Stimulated activated naive CD4-positive, alpha-beta T cell treated with Interleukin-2 at 50 U/mL for 16 hours (primary cell): ENCODE data around the gene WDFY2.
"Not testable (repeated sequence)": the region's sequence is repeated elsewhere in the genome, so short reads cannot be mapped to it uniquely, and the experiment has no call there.

Experiments
- DNase-seq: peaks from one replicate; lab custom pipeline; 2025; lab: John Stamatoyannopoulos, UW

Gene WDFY2

DNA sequence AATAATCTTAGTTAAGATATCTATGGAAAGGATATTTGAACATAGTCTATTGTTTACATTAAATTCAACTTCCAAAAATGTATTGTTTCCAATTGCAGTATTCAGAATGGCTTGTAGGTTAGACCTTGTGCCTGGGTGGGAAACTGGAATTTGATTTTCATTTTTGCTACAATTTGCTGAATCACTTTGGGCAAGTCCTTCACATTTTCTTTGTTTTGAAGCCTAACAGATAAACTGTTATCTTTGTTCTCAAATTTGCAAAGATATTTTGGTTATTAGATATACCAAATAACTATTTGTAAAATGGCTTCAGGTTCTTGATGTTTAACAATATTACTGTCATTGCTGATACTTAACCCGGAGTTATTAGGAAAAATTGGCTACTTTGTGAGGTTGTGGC, 82.6 kb downstream of the WDFY2 start:
- DNase-seq, result no peak

DNA sequence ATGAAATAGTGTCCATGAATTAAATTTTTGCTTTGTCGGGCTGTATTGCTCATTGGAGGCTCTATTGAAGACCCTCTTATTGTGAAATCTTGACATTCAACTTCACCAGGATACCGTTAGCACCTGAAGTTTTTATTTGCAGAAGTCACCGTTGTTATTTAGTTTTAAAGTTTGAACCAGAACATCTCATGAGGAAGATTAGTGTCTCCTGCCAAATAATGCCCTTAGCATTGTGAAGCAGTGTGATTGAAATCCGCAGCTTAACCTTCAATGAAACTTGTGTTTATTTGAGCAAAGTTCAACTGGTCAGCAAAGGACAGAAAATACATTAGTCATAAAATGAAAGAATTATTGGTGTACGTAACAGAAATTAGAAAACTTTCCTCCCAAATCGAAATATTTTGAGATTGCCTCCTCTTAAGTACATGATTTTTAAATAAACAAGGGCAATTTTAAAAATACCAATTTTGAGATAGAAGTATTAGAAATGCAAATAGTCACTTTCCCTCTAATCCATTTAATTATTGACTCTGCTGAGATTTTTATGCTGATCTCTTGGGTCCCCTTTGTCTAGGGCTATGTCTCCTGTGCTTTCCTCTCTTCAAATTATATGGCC, 84.4 kb downstream of the WDFY2 start:
- DNase-seq, result no peak

DNA sequence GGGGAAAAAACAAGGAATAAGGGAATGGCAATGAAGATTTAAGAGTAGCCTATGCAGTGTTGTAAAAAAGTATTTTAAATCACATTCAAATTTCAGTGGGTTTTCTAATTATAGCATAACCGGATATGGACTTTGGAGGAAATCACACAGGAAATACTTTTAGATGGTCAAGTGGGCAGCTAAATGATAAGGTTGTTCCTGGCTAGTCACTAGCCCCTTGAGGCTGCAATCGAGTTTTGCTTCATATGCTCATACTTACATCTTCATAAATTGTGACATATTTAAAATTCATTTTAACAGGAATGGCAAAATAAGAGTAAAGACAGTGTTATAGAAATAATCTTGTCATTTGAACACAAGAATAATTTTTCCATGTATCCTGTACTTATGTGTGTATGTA, 88.9 kb downstream of the WDFY2 start:
- DNase-seq, result no peak

DNA sequence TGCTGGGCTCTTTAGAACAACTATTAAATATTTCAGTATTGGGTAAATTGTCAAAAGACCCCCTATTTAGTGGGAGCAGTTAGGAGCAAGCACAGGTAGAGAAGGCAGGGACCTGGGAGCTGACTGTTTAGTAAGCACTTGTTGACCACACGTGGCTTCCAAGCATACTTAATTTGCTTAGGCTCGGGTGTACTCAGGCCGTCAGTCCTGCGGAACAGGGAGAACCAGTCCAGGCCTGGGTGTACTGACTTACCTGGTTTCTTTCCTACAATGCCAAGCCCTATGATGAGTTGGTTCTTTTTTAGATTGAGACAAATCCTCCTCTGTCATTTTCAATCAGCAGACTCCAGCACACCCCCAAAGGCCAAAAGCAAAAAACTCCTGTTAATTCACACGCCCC, 90.0 kb downstream of the WDFY2 start:
- no peak for DNase-seq

DNA sequence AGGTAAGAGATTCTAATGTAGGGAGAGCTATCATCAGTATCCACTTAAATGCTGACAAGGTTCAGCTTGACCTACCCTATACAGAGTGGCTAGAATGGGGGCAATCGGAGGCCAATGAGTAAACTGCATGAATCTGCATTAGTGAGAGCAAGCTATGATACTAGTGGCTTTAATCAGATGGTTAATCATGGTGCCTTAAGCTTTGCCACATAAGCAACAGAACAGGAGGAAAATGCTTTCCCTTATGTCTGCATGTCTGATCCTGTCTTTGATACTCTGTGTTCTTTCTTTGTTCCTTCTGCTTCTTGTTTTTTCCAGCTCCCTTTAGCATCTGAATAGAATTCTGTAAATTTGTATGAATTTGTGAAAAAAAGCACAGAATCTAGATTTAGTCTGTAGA, 91.1 kb downstream of the WDFY2 start:
- DNase-seq, result no peak

DNA sequence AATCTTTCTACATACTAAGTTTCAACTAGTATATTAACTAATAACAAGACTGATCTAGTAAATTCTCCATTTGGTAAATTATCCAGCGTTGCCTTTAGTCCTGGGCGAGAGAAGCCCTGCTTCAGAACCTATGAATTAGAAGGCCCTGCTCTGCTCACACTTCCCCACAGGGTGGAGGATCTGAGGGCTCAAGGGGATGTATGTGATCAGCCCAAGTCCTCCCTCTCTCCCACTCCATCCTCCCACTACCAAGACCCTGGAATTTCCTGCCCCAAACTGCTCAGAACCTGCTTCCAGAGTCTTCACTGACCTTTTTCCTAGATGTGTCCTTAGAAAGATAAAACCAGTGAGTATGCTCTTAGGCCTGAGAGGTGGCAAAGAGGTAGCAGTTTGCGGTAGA, 91.6 kb downstream of the WDFY2 start:
- DNase-seq, result no peak

DNA sequence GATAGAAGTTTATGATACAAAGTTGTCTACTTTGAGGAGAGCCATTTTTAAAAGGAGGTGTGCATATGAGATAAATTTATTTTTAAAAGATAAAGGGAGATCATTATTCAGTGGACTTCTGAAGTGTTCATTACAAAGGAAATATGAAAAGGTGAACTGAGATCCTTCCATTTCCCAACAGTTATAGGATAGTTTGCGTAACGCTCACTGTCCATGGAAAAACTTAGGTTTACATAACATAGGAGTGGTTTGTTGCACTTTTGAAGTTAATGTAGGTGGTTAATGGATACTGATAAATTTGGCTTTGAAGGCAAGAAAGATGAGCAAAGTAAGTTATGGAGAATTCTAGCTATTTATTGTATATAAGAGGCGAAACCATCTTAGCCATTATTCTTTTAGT, 92.5 kb downstream of the WDFY2 start:
- no peak for DNase-seq

DNA sequence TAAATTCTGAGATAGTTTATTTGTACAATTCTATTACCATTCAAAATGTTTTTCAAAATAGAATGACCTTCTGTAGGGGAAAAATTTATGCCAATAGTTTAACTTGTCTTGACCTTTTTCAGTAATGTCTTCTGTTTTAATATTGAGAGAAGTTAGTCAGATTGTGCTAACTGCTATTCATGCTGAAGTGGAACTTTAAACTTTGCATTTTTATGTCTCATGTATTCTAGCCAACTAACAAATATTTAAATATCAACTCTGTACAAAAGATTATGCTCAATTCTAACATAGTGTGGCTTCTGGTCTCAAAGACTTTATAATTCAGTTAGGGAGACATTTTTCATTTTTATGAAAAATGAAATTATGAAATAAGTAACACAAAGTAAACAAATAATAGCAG, 94.2 kb downstream of the WDFY2 start:
- no peak for DNase-seq

DNA sequence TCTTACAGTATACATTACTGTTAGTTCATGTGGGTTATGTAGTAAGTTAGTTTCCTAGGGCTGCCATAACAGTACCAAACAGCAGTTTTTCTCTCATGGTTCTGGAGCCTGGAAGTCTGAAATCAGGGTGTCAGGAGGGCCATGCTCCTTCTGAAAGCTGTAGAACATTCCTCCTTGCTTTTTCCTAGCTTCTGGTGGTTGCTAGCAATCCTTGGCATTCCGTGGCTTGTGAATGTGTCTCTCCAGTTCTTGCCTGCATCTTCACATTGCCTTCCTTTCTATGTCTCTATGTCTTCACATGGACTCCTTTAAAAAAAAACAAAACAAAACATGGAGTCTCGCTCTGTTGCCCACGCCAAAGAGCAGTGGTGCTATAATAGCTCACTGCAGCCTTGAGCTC, 95.4 kb downstream of the WDFY2 start:
- DNase-seq, result no peak

DNA sequence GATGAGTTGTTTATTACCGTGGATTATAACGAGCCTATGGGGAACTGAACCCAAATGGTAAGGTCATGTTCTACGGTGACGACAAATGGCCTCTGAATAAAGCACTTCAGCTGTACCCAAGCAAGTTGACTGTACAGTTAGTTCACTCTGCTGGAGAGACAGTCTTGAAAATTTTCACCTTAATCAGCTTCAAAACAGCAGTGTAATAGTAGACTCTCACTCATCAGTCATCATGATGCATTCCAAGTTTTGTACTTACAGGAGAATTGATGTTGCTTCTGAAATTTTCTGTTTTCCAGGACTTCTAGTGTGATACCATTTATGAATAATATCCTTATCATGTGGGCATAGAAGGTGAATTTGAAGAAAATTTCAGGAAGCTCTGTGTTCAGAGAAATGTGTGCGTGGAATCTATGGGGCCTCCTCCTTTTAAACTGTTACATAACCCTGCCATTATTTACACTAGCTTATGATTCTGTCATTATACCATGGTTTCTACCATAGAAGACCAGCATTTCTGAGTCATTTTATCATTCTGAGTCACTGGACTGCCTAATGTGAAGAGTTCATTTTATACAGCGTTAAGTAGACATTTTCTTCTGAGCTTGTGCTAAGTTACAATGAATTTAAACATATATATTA, 96.9 kb downstream of the WDFY2 start:
- no peak for DNase-seq

DNA sequence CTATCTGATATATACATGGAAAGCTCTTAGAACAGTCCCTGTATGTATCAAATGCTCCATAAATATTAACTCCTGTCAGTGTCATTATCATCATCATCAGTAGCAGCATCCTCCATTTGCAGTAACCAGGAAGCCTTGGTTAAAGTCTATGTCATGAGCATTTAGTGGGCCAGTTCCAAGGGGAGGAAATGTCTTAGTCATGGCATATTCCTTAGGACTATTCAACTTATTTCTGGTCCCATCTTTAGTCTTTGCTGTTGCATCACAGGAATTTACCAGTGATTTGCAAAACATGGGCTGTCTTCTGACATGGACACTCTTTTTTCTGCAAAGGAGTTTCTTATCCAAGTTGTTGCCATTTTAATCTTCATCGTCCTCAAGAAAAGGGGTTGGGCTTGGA, 98.4 kb downstream of the WDFY2 start:
- no peak for DNase-seq

DNA sequence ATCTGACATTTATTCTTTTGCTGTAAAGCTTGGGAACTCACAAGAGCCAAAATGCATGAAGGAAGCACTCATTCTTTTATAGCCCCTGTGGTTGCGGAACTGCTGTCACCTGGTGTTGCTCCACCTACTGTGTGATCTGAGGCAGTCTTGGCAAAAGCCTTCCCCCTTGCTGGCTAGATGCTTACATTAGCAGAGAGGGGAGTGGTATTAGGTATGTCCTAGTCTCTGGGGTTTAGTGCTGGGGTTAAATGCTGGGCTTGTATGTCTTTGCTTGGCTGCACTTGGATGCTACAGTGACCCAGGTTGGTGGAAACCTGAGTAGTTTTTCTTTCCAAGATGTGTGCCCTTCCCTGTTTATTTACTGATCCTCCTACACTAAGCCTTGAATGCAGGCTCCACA, 99.3 kb downstream of the WDFY2 start:
- no peak for DNase-seq

DNA sequence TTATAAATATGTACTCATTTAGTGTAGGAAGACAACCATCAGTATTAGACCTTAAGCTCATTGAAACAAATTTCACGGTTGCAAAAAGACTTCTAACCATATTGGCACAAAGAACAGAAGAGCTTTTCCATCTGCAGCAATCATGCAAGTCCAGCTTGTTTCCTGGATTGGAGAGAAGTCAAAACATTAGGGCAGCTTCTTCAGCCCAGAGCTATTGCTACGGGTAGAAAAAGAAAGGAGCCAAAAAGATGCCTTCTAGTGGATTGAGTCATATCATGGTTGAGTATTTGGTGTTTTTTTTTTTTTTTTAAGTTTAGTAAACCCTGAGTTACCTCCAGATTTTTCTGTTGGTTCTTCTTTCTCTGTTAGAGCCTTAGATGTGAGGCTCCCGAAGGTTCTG, 99.8 kb downstream of the WDFY2 start:
- no peak for DNase-seq

DNA sequence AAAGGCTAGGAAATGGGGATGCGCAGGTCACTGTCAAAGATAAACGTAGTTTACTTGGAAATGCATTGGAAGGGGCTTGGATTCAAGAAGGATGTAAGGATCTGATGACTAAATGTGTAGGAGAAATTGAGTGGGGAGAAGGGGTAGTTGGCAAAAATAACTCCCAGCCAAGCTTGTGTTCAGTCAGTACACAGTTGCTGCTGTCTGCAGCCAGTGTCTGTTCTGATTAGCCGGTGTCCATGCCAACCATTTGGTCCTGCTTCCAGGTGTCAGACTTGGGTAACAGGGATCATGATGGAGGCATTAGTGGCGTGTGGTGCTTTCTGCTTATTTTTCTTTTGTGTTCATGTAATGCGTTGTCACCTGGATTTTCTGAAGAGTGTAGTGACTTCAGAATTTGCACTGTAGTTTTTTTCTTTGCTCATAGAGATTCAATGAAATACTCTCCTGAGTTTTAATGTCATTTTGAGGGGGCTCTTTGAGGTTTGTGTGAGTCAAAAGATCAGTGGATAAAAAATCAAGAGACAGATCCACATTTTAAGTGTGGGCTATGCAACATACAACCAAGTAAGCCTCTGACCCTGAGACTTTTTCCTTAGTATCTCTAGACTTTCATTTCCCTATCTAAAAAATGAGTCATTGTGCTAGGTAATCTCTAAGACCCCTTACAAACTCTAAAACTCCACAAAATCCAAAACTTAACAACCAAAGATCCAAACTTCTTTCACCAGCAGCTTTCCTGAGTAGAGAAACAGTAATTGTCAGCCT, 103.9 kb downstream of the WDFY2 start:
- no peak for DNase-seq

DNA sequence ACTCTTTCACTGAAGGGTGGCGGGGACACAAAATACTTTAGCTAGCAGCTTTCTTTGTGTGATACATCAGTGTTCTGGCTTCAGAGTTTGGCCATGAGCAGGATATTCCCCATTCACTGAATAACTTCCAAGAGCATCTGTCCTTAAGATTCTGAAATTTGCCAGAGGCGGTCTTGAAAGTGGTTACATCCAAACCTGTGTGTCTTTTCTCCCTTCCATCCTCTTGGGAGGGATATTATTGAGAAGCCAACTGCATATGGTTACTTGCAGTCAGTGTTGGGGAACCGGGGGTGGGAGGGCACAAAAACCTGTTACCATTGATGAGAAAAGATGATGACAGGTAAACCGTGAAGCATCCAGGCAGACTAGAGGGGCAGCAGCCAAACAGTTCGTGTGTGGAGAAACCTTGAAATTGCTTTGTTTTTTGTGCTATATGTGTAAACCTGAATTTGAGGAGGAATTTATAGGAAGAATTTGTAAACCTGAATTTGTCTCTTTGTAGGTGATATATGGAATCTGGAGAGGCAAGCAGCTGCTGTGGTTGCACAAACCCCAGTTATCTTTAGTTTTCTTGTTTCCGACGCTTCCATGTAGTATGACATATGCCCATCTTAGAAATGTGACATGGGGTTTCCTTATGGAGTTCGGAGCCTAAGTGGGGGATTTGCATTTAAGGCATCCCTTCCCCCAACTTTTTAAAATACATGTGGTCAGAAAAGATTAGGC, 104.8 kb downstream of the WDFY2 start:
- no peak for DNase-seq

DNA sequence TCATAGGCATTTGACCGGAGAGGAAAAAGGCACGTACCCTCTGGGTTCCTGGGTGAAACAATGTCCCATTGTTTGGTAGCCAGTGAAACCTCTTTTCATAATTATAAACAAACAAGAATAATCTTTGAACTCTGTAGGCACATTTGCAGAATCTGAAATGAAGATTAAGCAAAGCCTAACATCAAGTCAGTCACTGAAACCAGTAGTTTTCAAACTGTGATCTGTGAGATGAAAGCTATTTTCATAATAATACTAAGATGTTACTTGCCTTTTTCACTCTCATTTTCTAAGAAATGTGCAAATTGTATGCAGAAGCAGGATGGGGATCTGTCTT, 105.4 kb downstream of the WDFY2 start:
- no peak for DNase-seq

DNA sequence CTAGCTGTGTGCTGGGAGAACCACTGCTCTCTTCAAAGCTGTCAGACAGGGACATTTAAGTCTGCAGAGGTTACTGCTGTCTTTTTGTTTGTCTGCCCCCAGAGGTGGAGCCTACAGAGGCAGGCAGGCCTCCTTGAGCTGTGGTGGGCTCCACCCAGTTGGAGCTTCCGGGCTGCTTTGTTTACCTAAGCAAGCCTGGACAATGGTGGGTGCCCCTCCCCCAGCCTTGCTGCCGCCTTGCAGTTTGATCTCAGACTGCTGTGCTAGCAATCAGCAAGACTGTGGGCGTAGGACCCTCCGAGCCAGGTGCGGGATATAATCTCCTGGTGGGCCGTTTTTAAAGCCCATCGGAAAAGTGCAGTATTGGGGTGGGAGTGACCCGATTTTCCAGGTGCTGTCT, 111.4 kb downstream of the WDFY2 start:
- not testable (repeated sequence) for DNase-seq

DNA sequence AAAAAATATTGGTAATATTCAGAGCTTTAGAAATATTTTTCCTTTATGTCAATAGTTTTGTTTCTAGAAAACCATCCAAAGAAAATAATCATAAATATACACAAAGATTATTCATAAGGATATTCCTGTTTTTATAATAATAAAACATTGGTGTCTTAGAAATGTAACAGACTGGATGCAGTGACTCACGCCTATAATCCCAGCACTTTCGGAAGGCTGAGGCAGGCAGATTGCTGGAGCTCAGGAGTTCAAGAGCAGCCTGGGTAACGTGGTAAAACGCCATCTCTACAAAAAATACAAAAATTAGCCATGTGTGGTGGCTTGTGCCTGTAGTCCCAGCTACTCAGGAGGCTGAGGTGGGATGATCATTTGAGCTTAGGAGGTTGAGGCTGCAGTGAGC, 112.9 kb downstream of the WDFY2 start:
- DNase-seq, result no peak

DNA sequence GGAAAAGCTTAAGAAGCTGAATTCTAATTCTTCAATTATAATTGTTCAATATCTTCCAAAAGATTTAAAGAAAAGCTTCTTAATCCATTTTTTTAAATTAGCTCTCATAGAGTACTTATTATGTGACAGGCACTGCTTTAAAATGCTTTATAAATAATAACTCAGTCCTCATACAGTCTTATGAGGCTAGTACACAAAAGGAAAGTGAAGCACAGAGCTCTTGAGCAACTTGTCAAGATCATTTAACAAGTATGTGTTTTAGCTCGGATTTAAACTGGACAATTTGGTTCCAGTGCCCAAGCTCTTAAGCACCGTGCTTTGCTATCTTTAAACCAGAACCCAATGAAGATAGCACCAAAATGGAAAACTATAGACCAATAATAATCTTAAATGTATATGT, 113.6 kb downstream of the WDFY2 start:
- no peak for DNase-seq

DNA sequence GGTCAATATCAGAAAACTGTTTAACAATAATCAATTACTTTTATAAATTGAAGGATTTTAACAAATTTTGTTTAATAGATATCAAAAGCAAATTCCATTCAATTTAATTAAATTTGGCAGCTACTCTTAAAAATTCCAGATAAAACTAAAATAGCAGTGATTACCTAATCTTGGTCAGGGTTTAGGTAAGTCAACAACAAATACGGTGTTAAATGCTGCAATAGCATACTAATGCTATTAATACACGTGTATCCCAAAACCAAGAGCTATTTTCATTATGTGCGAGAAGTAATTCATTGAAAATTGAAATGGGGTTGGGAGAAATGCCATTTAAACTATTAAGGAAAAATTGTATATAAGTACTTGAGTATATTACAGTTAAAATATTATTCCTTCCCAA, 114.1 kb downstream of the WDFY2 start:
- DNase-seq, result no peak

DNA sequence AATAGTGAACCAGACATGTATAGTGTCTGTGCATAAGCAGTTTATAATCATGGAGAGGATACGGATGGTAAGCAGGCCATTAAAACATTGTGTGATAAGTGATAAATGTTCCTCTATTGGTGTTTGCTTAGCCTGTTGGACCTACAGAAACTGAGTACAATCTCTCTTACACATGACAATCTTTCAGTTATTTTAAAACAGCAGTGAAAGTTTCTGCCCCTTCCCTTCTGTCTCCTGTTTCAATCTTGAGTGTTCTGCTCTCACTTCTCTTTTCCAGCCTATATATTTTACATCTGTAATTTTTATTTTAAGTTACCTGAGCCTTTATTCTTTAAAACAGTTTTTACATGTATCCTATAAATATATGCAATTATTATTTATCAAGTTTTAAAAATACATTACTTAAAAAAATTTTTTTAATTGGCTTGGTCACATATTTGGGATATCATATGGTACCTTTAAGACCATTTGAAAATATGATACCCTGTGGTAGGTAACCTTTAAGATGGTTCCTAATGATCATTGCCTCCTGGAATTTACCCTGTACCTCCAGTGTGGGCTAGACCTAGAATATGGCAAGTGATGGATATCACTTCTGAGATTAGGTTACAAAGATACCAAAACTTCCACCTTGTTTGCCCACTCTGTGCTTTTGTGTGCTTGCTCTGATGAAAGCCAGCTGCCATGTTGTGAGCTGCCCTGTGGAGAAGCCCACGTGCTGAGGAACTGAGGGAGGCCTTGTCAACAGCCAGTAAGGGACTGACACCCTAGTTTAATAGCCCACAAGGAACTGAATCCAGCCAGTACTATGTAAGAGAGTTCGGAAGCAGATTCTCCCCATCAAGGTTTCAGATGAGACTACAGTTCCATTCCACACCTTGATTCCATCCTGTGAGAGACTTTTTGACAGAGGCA, 120.4 kb downstream of the WDFY2 start:
- DNase-seq, result no peak

DNA sequence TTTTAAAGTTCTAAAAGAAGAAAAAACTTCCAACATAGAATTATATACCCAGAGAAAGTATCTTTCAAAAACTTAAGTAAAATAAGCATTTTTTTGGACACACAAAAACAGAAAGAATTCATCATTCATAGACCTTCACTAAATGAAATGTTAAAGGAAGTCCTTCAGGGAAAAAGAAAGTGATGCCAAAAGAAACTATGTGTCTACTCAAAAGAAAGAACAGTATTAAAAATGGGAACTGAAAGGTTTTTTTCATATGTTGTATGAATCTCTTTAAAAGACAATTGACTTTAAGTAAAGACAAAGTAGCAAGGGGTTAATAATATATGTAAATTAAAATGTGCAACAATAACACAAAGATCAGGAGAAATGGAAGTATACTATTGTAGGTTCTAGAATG, 123.2 kb downstream of the WDFY2 start:
- no peak for DNase-seq
